ENCODE data around the gene MAP1LC3B.

DNA sequence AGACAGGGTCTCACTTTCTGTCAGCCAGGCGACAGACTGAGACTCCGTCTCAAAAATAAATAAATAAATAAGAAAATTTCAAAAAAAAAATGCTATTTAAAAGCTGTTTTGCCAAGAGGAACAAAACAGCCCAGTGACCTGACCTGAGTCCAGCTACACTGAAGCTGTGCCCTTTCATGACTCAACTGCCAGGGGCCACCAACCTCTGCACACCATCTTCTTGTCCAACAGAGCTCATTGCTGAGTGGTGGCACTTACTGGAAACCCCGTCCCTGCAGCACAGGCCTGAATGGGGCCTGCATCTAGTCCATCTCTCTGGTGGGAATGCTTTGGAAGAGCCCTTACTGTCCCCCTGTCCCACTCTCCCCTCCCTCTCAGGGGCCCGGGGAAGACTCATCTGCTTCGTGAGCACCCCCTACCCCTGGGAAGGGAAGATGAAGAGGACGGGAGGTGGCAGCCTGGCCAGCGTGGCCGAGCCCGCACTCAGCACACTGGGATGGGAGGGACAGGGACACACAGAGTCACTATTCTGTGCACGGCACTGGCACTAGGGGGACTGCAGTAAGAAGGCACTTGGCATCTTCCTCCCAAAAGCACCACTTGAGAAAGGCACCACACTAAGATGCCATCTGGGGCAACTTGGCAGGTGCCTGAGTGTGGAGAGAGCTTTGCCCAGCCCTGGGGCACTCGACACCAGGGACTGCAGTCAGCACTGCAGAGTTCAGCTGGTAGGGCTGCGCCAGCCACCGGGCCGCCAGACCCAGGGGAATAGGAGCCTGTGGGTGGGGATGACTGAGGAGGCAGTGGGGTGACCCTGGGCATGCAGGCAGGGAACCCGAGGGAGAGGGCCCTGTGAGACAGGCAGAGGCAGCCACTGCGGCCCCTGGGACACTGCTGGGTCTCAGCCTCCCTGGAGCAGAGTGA lies 22.1 kb upstream of the MAP1LC3B start:
- TF ChIP-seq CTCF (conservative IDR thresholded peaks at IDR 0.05; ENCODE audit: low read length): no peak
- TF ChIP-seq EZH2phosphoT487 (IDR thresholded peaks at IDR 0.05; ENCODE audit: borderline replicate concordance): no peak

All from Loucy (cell line).